Measurements from ENCODE around the gene FEN1.

FEN1 gene

GRCh38 chr11:61776561-61777075 lies 16.1 kb upstream of the FEN1 start:
- peak; percentile 59 for DNase-seq

GRCh38 chr11:61777234-61778090 lies 15.2 kb upstream of the FEN1 start:
- DNase-seq = no peak

GRCh38 chr11:61778357-61778886 lies 14.3 kb upstream of the FEN1 start:
- no peak for DNase-seq

- no peak for DNase-seq
Measured at GRCh38 chr11:61778920-61779650, 13.6 kb upstream of the FEN1 start.

GRCh38 chr11:61779666-61780525 lies 12.8 kb upstream of the FEN1 start:
- no peak for DNase-seq

- no peak for DNase-seq
Measured at GRCh38 chr11:61780581-61781162, 12.0 kb upstream of the FEN1 start.

- DNase-seq = no peak
Measured at GRCh38 chr11:61781585-61781984, 11.1 kb upstream of the FEN1 start.

GRCh38 chr11:61782299-61782698 lies 10.4 kb upstream of the FEN1 start:
- DNase-seq = no peak

GRCh38 chr11:61782841-61783240 lies 9.9 kb upstream of the FEN1 start:
- no peak for DNase-seq

GRCh38 chr11:61783717-61784505 lies 8.8 kb upstream of the FEN1 start:
- no peak for DNase-seq

- no peak for DNase-seq
Measured at GRCh38 chr11:61784506-61784805, 8.3 kb upstream of the FEN1 start.

GRCh38 chr11:61785837-61786402 lies 6.8 kb upstream of the FEN1 start:
- no peak for DNase-seq

- peak; percentile 67 for DNase-seq
Measured at GRCh38 chr11:61787928-61788491, 4.7 kb upstream of the FEN1 start.

- DNase-seq = peak; percentile 83
Measured at GRCh38 chr11:61791737-61792309, 888 bp upstream of the FEN1 start.

- peak; percentile 14 for DNase-seq
Measured at GRCh38 chr11:61793083-61793828, 545 bp downstream of the FEN1 start.

GRCh38 chr11:61793829-61794204 lies 1.1 kb downstream of the FEN1 start:
- DNase-seq = no peak

- DNase-seq = no peak
Measured at GRCh38 chr11:61794579-61794978, 1.9 kb downstream of the FEN1 start.

- no peak for DNase-seq
Measured at GRCh38 chr11:61795459-61795858, 2.7 kb downstream of the FEN1 start.

- DNase-seq = no peak
Measured at GRCh38 chr11:61795876-61796526, 3.3 kb downstream of the FEN1 start.
